H1 (cell line): ENCODE data around the gene LRRC28. TPM values are rescaled to one million over a fixed set of nuclear protein-coding genes. Genes with fewer than 3 reads are reported as not detected.

ENCODE experiments used
- CTCF ChIA-PET: fragments of 300-600 bp; sonication (Branson Sonifier 250); formaldehyde crosslinking; loops from one replicate; lab custom pipeline; 2021; ENCODE audit not compliant: partially characterized antibody; lab: Charles Lee
- POLR2A ChIA-PET: fragments of 300-600 bp; sonication (Branson Sonifier 250); formaldehyde crosslinking; loops from one replicate; lab custom pipeline; 2021; ENCODE audit warnings: inconsistent platforms; ENCODE audit not compliant: partially characterized antibody; lab: Charles Lee
- DNase-seq, 2 experiments: peaks; one replicate each; pipeline versions ENCODE4 v3.0.0 to v3.0.0-alpha.2; 2010 to 2022; ENCODE audit warnings: low spot score in 2 of 2, low read depth in 1 of 2, mixed read lengths in 1 of 2
- FAIRE-seq: peaks from 2 replicates; lab custom pipeline; 2011; peaks lifted over from hg19 to GRCh38; lab: Jason Lieb, UNC
- H2AFZ ChIP-seq: 2 replicates; pipeline ENCODE4 v1.8.1; 2012; ENCODE audit warnings: low read length, inconsistent platforms
- H2AK5ac ChIP-seq: 2 replicates; pipeline ENCODE4 v1.6.1; 2013; ENCODE audit warnings: low read depth, low read length
- H2BK120ac ChIP-seq: replicated peaks from 2 replicates; pipeline ENCODE3; 2013; ENCODE audit warnings: low read depth, low read length, inconsistent platforms
- H2BK12ac ChIP-seq: 2 replicates; pipeline ENCODE4 v1.6.1; 2013; ENCODE audit warnings: low read depth, low read length
- H2BK15ac ChIP-seq: 2 replicates; pipeline ENCODE4 v1.6.1; 2013; ENCODE audit warnings: low read length
- H2BK20ac ChIP-seq: 2 replicates; pipeline ENCODE4 v1.6.1; 2013; ENCODE audit warnings: low read length
- H2BK5ac ChIP-seq: 2 replicates; pipeline ENCODE4 v1.6.1; 2013; ENCODE audit warnings: low read depth, low read length
- H3K14ac ChIP-seq: 2 replicates; pipeline ENCODE4 v1.6.1; 2013; ENCODE audit warnings: inconsistent platforms; ENCODE audit not compliant: insufficient read length
- H3K18ac ChIP-seq: 2 replicates; pipeline ENCODE4 v1.6.1; 2013; ENCODE audit warnings: low read length; ENCODE audit errors: extremely low read depth
- H3K23ac ChIP-seq: 2 replicates; pipeline ENCODE4 v1.6.1; 2013; ENCODE audit warnings: inconsistent platforms; ENCODE audit not compliant: insufficient read length
- H3K23me2 ChIP-seq: 2 replicates; pipeline ENCODE4 v1.6.1; 2013; ENCODE audit warnings: low read depth, low read length
- H3K27ac ChIP-seq: 2 replicates; pipeline ENCODE4 v1.6.1; 2011; ENCODE audit warnings: low read depth, low read length, inconsistent platforms
- H3K27me3 ChIP-seq, 4 experiments: replicated peaks in 1 of 4; 1 replicate in 1 of 4; 2 replicates in 3 of 4; pipeline versions ENCODE4 v1.6.1 to v1.8.1; 2011 to 2013; ENCODE audit warnings: low read length in 3 of 4, mild to moderate bottlenecking in 3 of 4, inconsistent platforms in 2 of 4, mixed read lengths in 2 of 4, moderate library complexity in 1 of 4; ENCODE audit not compliant: control insufficient read depth in 3 of 4, insufficient read depth in 3 of 4; ENCODE audit errors: extremely low read depth in 1 of 4
- H3K36me3 ChIP-seq, 4 experiments: 2 replicates each; pipeline versions ENCODE4 v1.6.1 to v1.8.1; 2011 to 2013; ENCODE audit warnings: mild to moderate bottlenecking in 4 of 4, low read length in 3 of 4, moderate library complexity in 2 of 4, control low read depth in 1 of 4, inconsistent platforms in 1 of 4; ENCODE audit not compliant: insufficient read depth in 4 of 4, control insufficient read depth in 2 of 4
- H3K4ac ChIP-seq: replicated peaks from 2 replicates; pipeline ENCODE3; 2013; ENCODE audit warnings: low read length, low read depth, mixed read lengths, inconsistent platforms; ENCODE audit not compliant: insufficient read length
- H3K4me1 ChIP-seq, 4 experiments: replicated peaks in 1 of 4; 1 replicate in 1 of 4; 2 replicates in 3 of 4; pipeline versions ENCODE4 v1.6.1 to v1.8.1; 2011 to 2013; ENCODE audit warnings: low read length in 3 of 4, inconsistent platforms in 2 of 4, mixed read lengths in 1 of 4; ENCODE audit not compliant: insufficient read depth in 4 of 4, control insufficient read depth in 3 of 4
- H3K4me2 ChIP-seq, 2 experiments: 2 replicates each; pipeline versions ENCODE4 v1.6.1 to v1.8.1; 2011 to 2013; ENCODE audit warnings: low read depth in 2 of 2, low read length in 2 of 2, control low read depth in 1 of 2, inconsistent platforms in 1 of 2, mild to moderate bottlenecking in 1 of 2; ENCODE audit not compliant: insufficient read depth in 1 of 2
- H3K4me3 ChIP-seq, 4 experiments: fragments of 200-600, 300-600 bp in 1 of 4; sonication (generic), shearing (Covaris generic), sonication (Bioruptor Twin) in 1 of 4; 2 replicates each; pipeline versions ENCODE4 v1.5.1 to v1.8.1; 2011 to 2016; ENCODE audit warnings: low read length in 4 of 4, low read depth in 3 of 4, control low read depth in 2 of 4, inconsistent platforms in 2 of 4, mild to moderate bottlenecking in 2 of 4, mixed read lengths in 1 of 4, moderate library complexity in 1 of 4; ENCODE audit not compliant: insufficient read depth in 2 of 4; ENCODE audit errors: extremely low read depth in 1 of 4
- H3K56ac ChIP-seq: replicated peaks from 2 replicates; pipeline ENCODE3; 2013; ENCODE audit warnings: low read depth, mild to moderate bottlenecking, mixed read lengths, low read length, inconsistent platforms; ENCODE audit not compliant: insufficient read length
- H3K79me1 ChIP-seq: 2 replicates; pipeline ENCODE4 v1.6.1; 2013; ENCODE audit warnings: low read depth, low read length, control low read depth
- H3K79me2 ChIP-seq, 2 experiments: 2 replicates each; pipeline versions ENCODE4 v1.6.1 to v1.8.1; 2012 to 2013; ENCODE audit warnings: low read length in 2 of 2, mild to moderate bottlenecking in 2 of 2, inconsistent platforms in 1 of 2; ENCODE audit not compliant: insufficient read depth in 2 of 2, control insufficient read depth in 1 of 2
- H3K9ac ChIP-seq, 4 experiments: replicated peaks in 1 of 4; 1 replicate in 1 of 4; 2 replicates in 3 of 4; pipeline versions ENCODE4 v1.6.1 to v1.8.1; 2011 to 2013; ENCODE audit warnings: low read depth in 3 of 4, low read length in 3 of 4, control low read depth in 2 of 4, mild to moderate bottlenecking in 2 of 4, moderate library complexity in 2 of 4, inconsistent platforms in 1 of 4; ENCODE audit errors: extremely low read depth in 1 of 4
- H3K9me3 ChIP-seq, 2 experiments: 2 replicates each; pipeline versions ENCODE4 v1.6.1 to v1.8.1; 2012 to 2013; ENCODE audit warnings: mild to moderate bottlenecking in 2 of 2, moderate library complexity in 2 of 2, control low read depth in 1 of 2, inconsistent platforms in 1 of 2, low read depth in 1 of 2, low read length in 1 of 2, mixed read lengths in 1 of 2; ENCODE audit not compliant: insufficient read depth in 2 of 2
- H4K20me1 ChIP-seq, 2 experiments: replicated peaks in 1 of 2; 2 replicates each; pipeline versions ENCODE3 to v1.8.1; 2011 to 2013; ENCODE audit warnings: inconsistent platforms in 2 of 2, low read length in 2 of 2, mild to moderate bottlenecking in 1 of 2; ENCODE audit not compliant: insufficient read depth in 2 of 2, control insufficient read depth in 1 of 2
- H4K5ac ChIP-seq: 2 replicates; pipeline ENCODE4 v1.6.1; 2013; ENCODE audit warnings: low read length, low read depth, mixed read lengths, inconsistent platforms; ENCODE audit not compliant: insufficient read length
- H4K8ac ChIP-seq: 2 replicates; pipeline ENCODE4 v1.8.0; 2013; ENCODE audit warnings: mild to moderate bottlenecking, moderate library complexity, low read length, inconsistent platforms; ENCODE audit not compliant: insufficient read depth; ENCODE audit errors: extremely low read depth
- H4K91ac ChIP-seq: replicated peaks from 2 replicates; pipeline ENCODE3; 2013; ENCODE audit warnings: low read length, mixed read lengths, inconsistent platforms; ENCODE audit not compliant: insufficient read length
- JUND ChIP-seq: IDR thresholded peaks from 2 replicates; pipeline ENCODE4 v1.6.1; 2011; ENCODE audit warnings: mild to moderate bottlenecking, improper control_type of control experiment, low read length
- NRF1 ChIP-seq: IDR thresholded peaks from 2 replicates; pipeline ENCODE4 v1.6.1; 2011; ENCODE audit warnings: mild to moderate bottlenecking, low read depth, low read length, improper control_type of control experiment
- PHF8 ChIP-seq: fragments of 200-600 bp; sonication (generic); conservative IDR thresholded peaks from 2 replicates; pipeline ENCODE4 v1.7.1; 2012; ENCODE audit warnings: low read depth, mild to moderate bottlenecking, inconsistent platforms, low read length, moderate library complexity
- POLR2A ChIP-seq, 2 experiments: IDR thresholded peaks; 1 replicate in 1 of 2; 2 replicates in 1 of 2; pipeline ENCODE4 v1.6.1; 2011; ENCODE audit warnings: low read depth in 2 of 2, low read length in 2 of 2, mild to moderate bottlenecking in 2 of 2; ENCODE audit errors: control extremely low read depth in 1 of 2
- SAP30 ChIP-seq: fragments of 300-600 bp; sonication (generic); IDR thresholded peaks from 2 replicates; pipeline ENCODE4 v1.7.1; 2012; ENCODE audit warnings: low read length, moderate library complexity, mild to moderate bottlenecking, inconsistent platforms; ENCODE audit not compliant: insufficient read depth, insufficient replicate concordance
- SIN3A ChIP-seq, 2 experiments: IDR thresholded peaks in 1 of 2; conservative IDR thresholded peaks in 1 of 2; 2 replicates each; pipeline ENCODE4 v1.6.1; 2011 to 2012; ENCODE audit warnings: low read length in 2 of 2, improper control_type of control experiment in 1 of 2, low read depth in 1 of 2, mild to moderate bottlenecking in 1 of 2
- SIX5 ChIP-seq: IDR thresholded peaks from 2 replicates; pipeline ENCODE4 v1.6.1; 2011; ENCODE audit warnings: mild to moderate bottlenecking, low read depth, low read length
- SP1 ChIP-seq: IDR thresholded peaks from 2 replicates; pipeline ENCODE4 v1.6.1; 2011; ENCODE audit warnings: low read depth, low read length
- SP4 ChIP-seq: IDR thresholded peaks from 2 replicates; pipeline ENCODE4 v1.6.1; 2012; ENCODE audit warnings: low read length, inconsistent platforms
- TBP ChIP-seq: IDR thresholded peaks from 2 replicates; pipeline ENCODE4 v1.6.1; 2011; ENCODE audit warnings: low read depth, low read length, improper control_type of control experiment
- ZNF274 ChIP-seq: IDR thresholded peaks from 2 replicates; pipeline ENCODE4 v1.7.0; 2012; ENCODE audit warnings: low read length, borderline replicate concordance; ENCODE audit errors: extremely low read depth
- WGBS, 2 experiments: shearing (Covaris generic) in 1 of 2; methylation state at CpG; one replicate each; pipeline versions ENCODE4 v1.1.6 to v1.1.7; 2013 to 2015; ENCODE audit warnings: low lambda C conversion rate in 2 of 2, mixed read lengths in 2 of 2, inconsistent platforms in 1 of 2, low coverage in 1 of 2, missing lambda C conversion rate in 1 of 2; ENCODE audit not compliant: insufficient replicate concordance in 2 of 2, insufficient coverage in 1 of 2, insufficient read length in 1 of 2; ENCODE audit errors: extremely low coverage in 1 of 2, missing lambda C conversion rate in 1 of 2; 5-methylcytosine and 5-hydroxymethylcytosine counted together
- polyA plus RNA-seq, 7 experiments: library from polyadenylated mRNA; depleted of rRNA in 3 of 7; stranded (reverse) in 5 of 7; unstranded in 2 of 7; fragments of >200 nt in 5 of 7; fragments of 200-250 nt in 2 of 7; gene quantifications; 1 replicate in 5 of 7; 2 replicates in 1 of 7; 4 replicates in 1 of 7; pipeline versions ENCODE4 v1.2.1 to v1.2.3, GENCODE V29; 2011 to 2013; ENCODE audit warnings: missing spikeins in 2 of 7, mixed read lengths in 2 of 7
- total RNA-seq: library from RNA; stranded (reverse); fragmentation: NEBNext Ultra II Directional; extraction: Animal tissue kit (Norgen Biotek cat#: 25700); gene quantifications from 2 replicates; pipeline ENCODE4 v1.2.1, GENCODE V29; 2021

Gene LRRC28
- total and polyA plus RNA-seq, 2 of the 8 experiments (the other 6 are each of a cell fraction or from before 2014, with no cell fraction given): 20.2 to 23.3 TPM

DNA sequence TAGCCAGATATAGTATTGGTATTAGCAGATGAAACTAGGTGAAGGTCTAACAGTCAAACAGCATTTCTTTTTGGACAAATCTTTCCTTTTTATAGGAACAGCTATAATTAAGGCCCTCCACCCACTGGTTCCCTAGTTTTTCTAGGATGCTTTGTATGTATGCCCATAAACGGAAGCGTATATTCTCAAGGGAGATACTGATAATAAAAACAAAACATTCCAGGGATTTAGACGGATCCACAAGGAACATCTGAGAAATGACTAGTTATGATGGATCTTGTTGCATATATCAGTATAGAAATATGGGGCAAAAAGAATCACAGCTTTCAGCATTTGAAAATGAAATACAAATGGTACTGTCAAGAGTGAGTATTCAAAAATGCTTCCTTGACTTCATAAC, 22.5 kb downstream of the LRRC28 start:
- Histone ChIP-seq H2AFZ (no peak overlapping the region), H2BK20ac (no peak overlapping the region), H2BK12ac (no peak overlapping the region), H3K23ac (no peak overlapping the region), H3K56ac (no peak overlapping the region), H4K8ac (no peak overlapping the region), H3K23me2 (no peaks in the 10 kb centered on the region), H3K4me3 (no peak overlapping the region), H3K9ac (no peak overlapping the region), H3K79me2 (no peaks in the 10 kb centered on the region), H3K14ac (no peak overlapping the region), H2BK15ac (no peak overlapping the region), H4K91ac (no peak overlapping the region), H3K79me1 (no peaks in the 10 kb centered on the region), H2BK5ac (no peak overlapping the region), H3K27ac (no peak overlapping the region), H3K4me2 (no peak overlapping the region), H3K9me3 (no peaks in the 10 kb centered on the region), H3K36me3 (no peaks in the 10 kb centered on the region), H3K27me3 (no peaks in the 10 kb centered on the region), H4K20me1 (no peaks in the 10 kb centered on the region), H2AK5ac (no peak overlapping the region), H3K18ac (no peak overlapping the region), H4K5ac (no peak overlapping the region), H2BK120ac (no peak overlapping the region), H3K4me1 (peaks cover 0 to 6% (median 3%) of the 10 kb centered on the region in 4 experiments; a peak in 2 of 7 replicates), H3K4ac (no peak overlapping the region)
- FAIRE-seq: no peak
- CTCF ChIA-PET: interaction anchor here (0.9 to 6.0 kb wide), 19 partner anchors 10 to 489 kb away, joined by 3 to 52 read pairs (median 5); partner anchors contain the start of gene LYSMD4
- POLR2A ChIA-PET: no interaction called here
- no peak for TF ChIP-seq SIN3A (conservative IDR thresholded peaks at IDR 0.05 in 1 of 2, IDR thresholded peaks at IDR 0.05 in 1 of 2; ENCODE audit: low read depth in 1 of 2, low read length in 2 of 2)
- TF ChIP-seq PHF8: no peak
- TF ChIP-seq JUND: no peak
- no peak for TF ChIP-seq SP4
- no peak for TF ChIP-seq SIX5
- TF ChIP-seq SAP30: no peak
- TF ChIP-seq ZNF274: no peak
- TF ChIP-seq SP1: no peak
- no peak for TF ChIP-seq POLR2A (IDR thresholded peaks at IDR 0.05; ENCODE audit: control extremely low read depth in 1 of 2, low read depth in 2 of 2, low read length in 2 of 2)
- TF ChIP-seq TBP: no peak
- TF ChIP-seq NRF1: no peak
- TF ChIP-seq, all 59 proteins: peak for 0
- WGBS, 2 experiments: 89% methylated on average over 3 of the region's 3 CpGs; no CpG with 5 or more reads in 1 of the 2 experiments
- no peak for DNase-seq
